Right ventricle myocardium superior (tissue), 1 donor: Measurements from ENCODE around the gene STK25. TPM values are rescaled to one million over a fixed set of nuclear protein-coding genes. Genes with fewer than 3 reads are reported as not detected.
"Not testable (repeated sequence)": the region's sequence is repeated elsewhere in the genome, so short reads cannot be mapped to it uniquely, and the experiment has no call there.

Experiments used
- ATAC-seq: fragments of 200-7000 bp; cut with Tn5 transposase; one replicate; pipeline ENCODE4 v1.9.1; 2020; ENCODE audit warnings: mild to moderate bottlenecking; ENCODE audit not compliant: poor library complexity
- DNase-seq: peaks from one replicate; pipeline ENCODE4 v3.0.0-alpha.2; 2020
- intact Hi-C: fragments of 100-400 bp; cut with DNase I; formaldehyde crosslinking; loops from one replicate; pipeline ENCODE4 v1.11.2; 2022
- microRNA-seq: library from miRNA; unstranded; fragments of <30 nt; microRNA quantifications from one replicate; pipeline ENCODE4 v1.2.0, GENCODE V29; 2020
- total RNA-seq: library from RNA; stranded (reverse); fragmentation: NEBNext Ultra II Directional; extraction: Animal tissue kit (Norgen Biotek cat#: 25700); gene quantifications from one replicate; pipeline ENCODE4 v1.2.1, GENCODE V29; 2021
- donor health status: DM: no; HTN: yes; CAD: no; lungs with severe emphysema.

The STK25 gene
- total RNA-seq, 1 donor from 2014 or later = 85.9 TPM

GRCh38 chr2:241454837-241455485 is 53.4 kb downstream of the STK25 start:
- intact Hi-C loops = no loop called here
- ATAC-seq (no peak), DNase-seq (no peak)

- DNase-seq, ATAC-seq, intact Hi-C loops: not testable (repeated sequence)
Measured at GRCh38 chr2:241453919-241454318, 54.5 kb downstream of the STK25 start.

- no peak for DNase-seq
- ATAC-seq = no peak
- intact Hi-C loops = no loop called here
Measured at GRCh38 chr2:241451840-241452506, 56.4 kb downstream of the STK25 start.

GRCh38 chr2:241450092-241450491 is 58.3 kb downstream of the STK25 start:
- ATAC-seq, DNase-seq, intact Hi-C loops: not testable (repeated sequence)

- intact Hi-C loops = no loop called here
Measured at GRCh38 chr2:241445426-241445825, 63.0 kb downstream of the STK25 start.

GRCh38 chr2:241443486-241444223 is 64.7 kb downstream of the STK25 start:
- no peak for ATAC-seq
- DNase-seq = peak; percentile 60
- intact Hi-C loops = no loop called here

More at GRCh38 chr2:241445426-241445825, 63.0 kb downstream of the STK25 start:
- no peak for DNase-seq
- no peak for ATAC-seq

Small RNAs within 50 kb of the gene (microRNA-seq; reads per million reads assigned to microRNA genes)
- not detected for gene MIR3133

Other genes starting within 250 kb of the STK25 start
- gene HDLBP, start 192.9 kb downstream of the STK25 start, total RNA-seq = 373 TPM
- 139 TPM for gene SEPTIN2, start 192.7 kb downstream of the STK25 start, total RNA-seq
- 14.0 TPM for gene FARP2, start 152.3 kb downstream of the STK25 start, total RNA-seq
- 3.8 TPM for gene BOK, start 50.2 kb upstream of the STK25 start, total RNA-seq
- gene THAP4, start 128.6 kb upstream of the STK25 start, total RNA-seq = 82.9 TPM
- 41.3 TPM for gene ATG4B, start 129.1 kb upstream of the STK25 start, total RNA-seq
- gene DTYMK, start 178.2 kb upstream of the STK25 start, total RNA-seq = 9.4 TPM
- gene ING5, start 193.5 kb upstream of the STK25 start, total RNA-seq = 18.0 TPM
- 19.0 TPM for gene D2HGDH, start 226.0 kb upstream of the STK25 start, total RNA-seq